ENCODE data around the gene LRRC8C.

GRCh38 chr1:89588480-89588879 is 44.4 kb upstream of the LRRC8C start:
- TF ChIP-seq CTCF (IDR thresholded peaks at IDR 0.05; ENCODE audit: insufficient read depth, low read depth, low read length) (no peak), EZH2 (IDR thresholded peaks at IDR 0.05; ENCODE audit: insufficient read depth, low read length) (no peak)

All from astrocyte (in vitro differentiated cells and primary cell).